Measurements from ENCODE around the gene ARPC2.

The ARPC2 gene

GRCh38 chr2:218172845-218173244, 44.1 kb upstream of the ARPC2 start:
- Histone ChIP-seq H3K36me3 (ENCODE audit: control insufficient read depth, insufficient read depth, low read length) (no peaks in the 10 kb centered on the region), H4K8ac (ENCODE audit: low read depth, low read length) (no peak overlapping the region), H3K27me3 (ENCODE audit: insufficient read depth, low read length, poor library complexity) (no peaks in the 10 kb centered on the region), H2BK120ac (ENCODE audit: low read depth, low read length) (no peak overlapping the region), H3K4me1 (ENCODE audit: control insufficient read depth, low read depth, low read length) (no peaks in the 10 kb centered on the region), H3K79me2 (ENCODE audit: control insufficient read depth, insufficient read depth, low read length) (no peaks in the 10 kb centered on the region), H3K18ac (ENCODE audit: low read length) (no peak overlapping the region), H3K27ac (ENCODE audit: low read depth, low read length) (no peak overlapping the region), H3K23ac (ENCODE audit: low read length) (no peak overlapping the region), H4K5ac (ENCODE audit: low read length) (no peak overlapping the region), H3K4me2 (ENCODE audit: low read length) (no peak overlapping the region), H3K9ac (ENCODE audit: low read length) (no peak overlapping the region), H2BK5ac (ENCODE audit: low read length) (no peak overlapping the region), H2AK5ac (ENCODE audit: low read length) (no peak overlapping the region), H3K4ac (ENCODE audit: low read depth, low read length) (no peak overlapping the region), H3K79me1 (ENCODE audit: low read length) (no peaks in the 10 kb centered on the region), H3K4me3 (ENCODE audit: low read length) (no peak overlapping the region), H2BK15ac (replicated peaks; ENCODE audit: low read depth) (no peak overlapping the region), H3K56ac (ENCODE audit: low read length) (no peak overlapping the region)
- DNase-seq, result no peak
- WGBS (ENCODE audit: extremely low coverage, insufficient coverage, low lambda C conversion rate), result no CpG with 5 or more reads among the region's 2 CpGs

- Histone ChIP-seq H3K4me3 (ENCODE audit: low read length) (no peak overlapping the region), H3K18ac (ENCODE audit: low read length) (no peak overlapping the region)
Measured at GRCh38 chr2:218179782-218180181, 37.2 kb upstream of the ARPC2 start.

GRCh38 chr2:218180467-218181114, 36.4 kb upstream of the ARPC2 start:
- no peaks in the 10 kb centered on the region for H3K79me1 ChIP-seq (ENCODE audit: low read length)
- H3K18ac ChIP-seq (ENCODE audit: low read length), result no peak overlapping the region
- H3K79me2 ChIP-seq (ENCODE audit: control insufficient read depth, insufficient read depth, low read length), result no peaks in the 10 kb centered on the region
- H3K23ac ChIP-seq (ENCODE audit: low read length), result no peak overlapping the region
- H2BK15ac ChIP-seq (replicated peaks; ENCODE audit: low read depth), result no peak overlapping the region
- H4K8ac ChIP-seq (ENCODE audit: low read depth, low read length), result no peak overlapping the region
- no peaks in the 10 kb centered on the region for H3K36me3 ChIP-seq (ENCODE audit: control insufficient read depth, insufficient read depth, low read length)
- no peak overlapping the region for H2BK5ac ChIP-seq (ENCODE audit: low read length)
- H3K27ac ChIP-seq (ENCODE audit: low read depth, low read length), result no peak overlapping the region
- no peak overlapping the region for H3K56ac ChIP-seq (ENCODE audit: low read length)
- no peak overlapping the region for H3K4me3 ChIP-seq (ENCODE audit: low read length)
- H3K4ac ChIP-seq (ENCODE audit: low read depth, low read length), result no peak overlapping the region
- no peak overlapping the region for H3K4me2 ChIP-seq (ENCODE audit: low read length)
- no peak overlapping the region for H2AK5ac ChIP-seq (ENCODE audit: low read length)
- WGBS (ENCODE audit: extremely low coverage, insufficient coverage, low lambda C conversion rate), result no CpG with 5 or more reads among the region's 9 CpGs
- no peak overlapping the region for H2BK120ac ChIP-seq (ENCODE audit: low read depth, low read length)
- no peak for DNase-seq
- no peaks in the 10 kb centered on the region for H3K4me1 ChIP-seq (ENCODE audit: control insufficient read depth, low read depth, low read length)
- no peaks in the 10 kb centered on the region for H3K27me3 ChIP-seq (ENCODE audit: insufficient read depth, low read length, poor library complexity)
- no peak overlapping the region for H3K9ac ChIP-seq (ENCODE audit: low read length)
- no peak overlapping the region for H4K5ac ChIP-seq (ENCODE audit: low read length)

More at GRCh38 chr2:218179782-218180181, 37.2 kb upstream of the ARPC2 start:
- no CpG with 5 or more reads among the region's 4 CpGs for WGBS (ENCODE audit: extremely low coverage, insufficient coverage, low lambda C conversion rate)
- Histone ChIP-seq H2BK15ac (replicated peaks; ENCODE audit: low read depth) (no peak overlapping the region), H4K5ac (ENCODE audit: low read length) (no peak overlapping the region), H3K4me1 (ENCODE audit: control insufficient read depth, low read depth, low read length) (no peaks in the 10 kb centered on the region), H3K4me2 (ENCODE audit: low read length) (no peak overlapping the region), H2BK120ac (ENCODE audit: low read depth, low read length) (no peak overlapping the region), H3K79me2 (ENCODE audit: control insufficient read depth, insufficient read depth, low read length) (no peaks in the 10 kb centered on the region), H3K36me3 (ENCODE audit: control insufficient read depth, insufficient read depth, low read length) (no peaks in the 10 kb centered on the region), H3K79me1 (ENCODE audit: low read length) (no peaks in the 10 kb centered on the region), H3K27ac (ENCODE audit: low read depth, low read length) (no peak overlapping the region), H4K8ac (ENCODE audit: low read depth, low read length) (no peak overlapping the region), H3K9ac (ENCODE audit: low read length) (no peak overlapping the region), H2BK5ac (ENCODE audit: low read length) (no peak overlapping the region), H3K23ac (ENCODE audit: low read length) (no peak overlapping the region), H3K27me3 (ENCODE audit: insufficient read depth, low read length, poor library complexity) (no peaks in the 10 kb centered on the region), H3K4ac (ENCODE audit: low read depth, low read length) (no peak overlapping the region), H2AK5ac (ENCODE audit: low read length) (no peak overlapping the region), H3K56ac (ENCODE audit: low read length) (no peak overlapping the region)
- no peak for DNase-seq

GRCh38 chr2:218184331-218184730, 32.7 kb upstream of the ARPC2 start:
- Histone ChIP-seq H3K79me2 (ENCODE audit: control insufficient read depth, insufficient read depth, low read length) (no peaks in the 10 kb centered on the region), H4K5ac (ENCODE audit: low read length) (no peak overlapping the region), H3K36me3 (ENCODE audit: control insufficient read depth, insufficient read depth, low read length) (no peaks in the 10 kb centered on the region), H3K23ac (ENCODE audit: low read length) (no peak overlapping the region), H3K4me2 (ENCODE audit: low read length) (no peak overlapping the region), H2BK120ac (ENCODE audit: low read depth, low read length) (no peak overlapping the region), H2BK15ac (replicated peaks; ENCODE audit: low read depth) (no peak overlapping the region), H3K18ac (ENCODE audit: low read length) (no peak overlapping the region), H2AK5ac (ENCODE audit: low read length) (no peak overlapping the region), H2BK5ac (ENCODE audit: low read length) (no peak overlapping the region), H3K4ac (ENCODE audit: low read depth, low read length) (no peak overlapping the region), H3K4me1 (ENCODE audit: control insufficient read depth, low read depth, low read length) (no peaks in the 10 kb centered on the region), H3K9ac (ENCODE audit: low read length) (no peak overlapping the region), H3K79me1 (ENCODE audit: low read length) (no peaks in the 10 kb centered on the region), H3K27me3 (ENCODE audit: insufficient read depth, low read length, poor library complexity) (no peaks in the 10 kb centered on the region), H4K8ac (ENCODE audit: low read depth, low read length) (no peak overlapping the region), H3K4me3 (ENCODE audit: low read length) (no peak overlapping the region), H3K27ac (ENCODE audit: low read depth, low read length) (no peak overlapping the region), H3K56ac (ENCODE audit: low read length) (no peak overlapping the region)
- no peak for DNase-seq
- no CpG with 5 or more reads among the region's 1 CpG for WGBS (ENCODE audit: extremely low coverage, insufficient coverage, low lambda C conversion rate)

- no peak overlapping the region for H4K5ac ChIP-seq (ENCODE audit: low read length)
- no CpG with 5 or more reads among the region's 8 CpGs for WGBS (ENCODE audit: extremely low coverage, insufficient coverage, low lambda C conversion rate)
- no peak overlapping the region for H2AK5ac ChIP-seq (ENCODE audit: low read length)
Measured at GRCh38 chr2:218186355-218186766, 30.6 kb upstream of the ARPC2 start.

GRCh38 chr2:218186876-218187275, 30.1 kb upstream of the ARPC2 start:
- H3K4me1 ChIP-seq (ENCODE audit: control insufficient read depth, low read depth, low read length), result no peaks in the 10 kb centered on the region
- WGBS (ENCODE audit: extremely low coverage, insufficient coverage, low lambda C conversion rate), result no CpG with 5 or more reads among the region's 1 CpG
- H2BK5ac ChIP-seq (ENCODE audit: low read length), result no peak overlapping the region
- H3K36me3 ChIP-seq (ENCODE audit: control insufficient read depth, insufficient read depth, low read length), result no peaks in the 10 kb centered on the region
- H4K8ac ChIP-seq (ENCODE audit: low read depth, low read length), result no peak overlapping the region
- no peak overlapping the region for H3K4me3 ChIP-seq (ENCODE audit: low read length)
- no peak overlapping the region for H3K4me2 ChIP-seq (ENCODE audit: low read length)
- H3K79me1 ChIP-seq (ENCODE audit: low read length), result no peaks in the 10 kb centered on the region
- no peak overlapping the region for H3K27ac ChIP-seq (ENCODE audit: low read depth, low read length)
- no peak overlapping the region for H2AK5ac ChIP-seq (ENCODE audit: low read length)
- no peaks in the 10 kb centered on the region for H3K79me2 ChIP-seq (ENCODE audit: control insufficient read depth, insufficient read depth, low read length)
- no peak overlapping the region for H4K5ac ChIP-seq (ENCODE audit: low read length)
- no peak overlapping the region for H3K18ac ChIP-seq (ENCODE audit: low read length)
- H3K23ac ChIP-seq (ENCODE audit: low read length), result no peak overlapping the region
- H3K4ac ChIP-seq (ENCODE audit: low read depth, low read length), result no peak overlapping the region
- no peak for DNase-seq
- no peak overlapping the region for H2BK15ac ChIP-seq (replicated peaks; ENCODE audit: low read depth)
- H2BK120ac ChIP-seq (ENCODE audit: low read depth, low read length), result no peak overlapping the region
- H3K27me3 ChIP-seq (ENCODE audit: insufficient read depth, low read length, poor library complexity), result no peaks in the 10 kb centered on the region
- H3K9ac ChIP-seq (ENCODE audit: low read length), result no peak overlapping the region
- H3K56ac ChIP-seq (ENCODE audit: low read length), result no peak overlapping the region

More at GRCh38 chr2:218186355-218186766, 30.6 kb upstream of the ARPC2 start:
- Histone ChIP-seq H3K79me2 (ENCODE audit: control insufficient read depth, insufficient read depth, low read length) (no peaks in the 10 kb centered on the region), H2BK15ac (replicated peaks; ENCODE audit: low read depth) (no peak overlapping the region), H4K8ac (ENCODE audit: low read depth, low read length) (no peak overlapping the region), H3K9ac (ENCODE audit: low read length) (no peak overlapping the region), H3K56ac (ENCODE audit: low read length) (peak overlapping the region; percentile 12), H3K4ac (ENCODE audit: low read depth, low read length) (no peak overlapping the region), H3K27ac (ENCODE audit: low read depth, low read length) (no peak overlapping the region), H3K27me3 (ENCODE audit: insufficient read depth, low read length, poor library complexity) (no peaks in the 10 kb centered on the region), H3K4me2 (ENCODE audit: low read length) (no peak overlapping the region), H3K36me3 (ENCODE audit: control insufficient read depth, insufficient read depth, low read length) (no peaks in the 10 kb centered on the region), H3K4me3 (ENCODE audit: low read length) (no peak overlapping the region), H3K18ac (ENCODE audit: low read length) (no peak overlapping the region), H2BK5ac (ENCODE audit: low read length) (no peak overlapping the region), H3K79me1 (ENCODE audit: low read length) (no peaks in the 10 kb centered on the region), H3K4me1 (ENCODE audit: control insufficient read depth, low read depth, low read length) (no peaks in the 10 kb centered on the region), H3K23ac (ENCODE audit: low read length) (no peak overlapping the region), H2BK120ac (ENCODE audit: low read depth, low read length) (no peak overlapping the region)
- DNase-seq, result peak; percentile 79
